ENCODE measurements around the gene FGF11.
"Not testable (repeated sequence)": the region's sequence is repeated elsewhere in the genome, so short reads cannot be mapped to it uniquely, and the experiment has no call there.

The FGF11 gene

DNA sequence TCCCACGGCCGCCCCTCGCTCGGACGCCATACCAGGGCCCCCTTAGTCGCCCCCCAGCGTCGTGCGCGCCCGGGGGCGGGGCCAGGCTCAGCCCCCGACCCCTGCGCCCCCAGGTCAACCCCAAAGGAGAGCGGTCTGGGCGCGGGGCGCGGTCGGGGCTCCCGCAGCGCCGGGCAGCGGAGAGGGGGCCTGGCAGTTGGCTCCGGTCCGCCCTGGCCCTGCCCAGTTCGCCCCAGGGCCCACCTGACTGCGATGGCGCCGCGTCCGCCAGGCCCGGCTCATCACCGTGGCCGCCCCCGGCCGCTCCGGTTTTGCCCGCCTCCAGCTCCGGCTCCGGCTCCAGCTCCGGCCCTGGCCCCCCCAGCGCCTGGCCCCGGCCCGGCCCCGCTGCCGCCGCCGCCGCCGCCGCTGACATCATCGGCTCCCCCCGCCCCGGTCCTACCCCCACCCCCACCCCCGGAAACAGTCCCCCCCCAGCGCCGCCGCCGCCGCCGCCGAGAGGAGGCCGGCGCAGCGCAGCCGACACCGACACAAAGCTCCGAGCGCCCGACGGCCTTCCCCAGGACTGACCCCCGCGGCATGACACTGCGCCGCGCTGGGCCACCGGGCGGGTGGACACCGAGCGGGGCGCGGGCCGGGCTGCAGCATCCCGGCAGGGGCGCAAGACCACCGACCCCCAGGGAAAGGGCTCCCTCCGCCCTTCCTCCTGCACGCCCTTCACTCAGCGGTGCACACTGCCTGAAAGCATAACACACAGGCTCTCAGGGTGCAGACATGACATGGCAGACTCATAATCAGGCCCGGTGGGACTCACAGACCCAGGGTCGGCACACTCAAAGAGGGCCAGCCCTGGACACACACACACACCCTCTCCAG lies 40.1 kb downstream of the FGF11 start, which contains the start of gene ZBTB4:
Gene ZBTB4, minus strand, starts transcription at position 419 of the 876 bp plus-strand sequence. CDS start 12,830 bp downstream, outside the sequence.
- peak; percentile 58 for DNase-seq (ENCODE audit: low read depth)

DNA sequence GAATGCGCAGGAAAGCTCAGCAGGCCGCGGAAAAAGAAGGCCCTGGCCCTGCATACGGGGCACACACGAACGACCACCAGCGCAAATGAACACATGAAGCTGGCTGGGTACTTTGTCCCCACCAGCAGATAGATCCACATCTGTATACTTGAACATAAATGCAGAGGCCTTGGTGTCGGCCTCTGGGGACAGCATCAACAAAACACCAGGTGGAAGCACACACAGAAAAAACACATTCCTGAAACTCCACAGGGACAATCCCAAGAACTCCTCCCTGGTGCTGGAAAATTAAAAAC lies 40.7 kb downstream of the FGF11 start:
- DNase-seq (ENCODE audit: low read depth): no peak

DNA sequence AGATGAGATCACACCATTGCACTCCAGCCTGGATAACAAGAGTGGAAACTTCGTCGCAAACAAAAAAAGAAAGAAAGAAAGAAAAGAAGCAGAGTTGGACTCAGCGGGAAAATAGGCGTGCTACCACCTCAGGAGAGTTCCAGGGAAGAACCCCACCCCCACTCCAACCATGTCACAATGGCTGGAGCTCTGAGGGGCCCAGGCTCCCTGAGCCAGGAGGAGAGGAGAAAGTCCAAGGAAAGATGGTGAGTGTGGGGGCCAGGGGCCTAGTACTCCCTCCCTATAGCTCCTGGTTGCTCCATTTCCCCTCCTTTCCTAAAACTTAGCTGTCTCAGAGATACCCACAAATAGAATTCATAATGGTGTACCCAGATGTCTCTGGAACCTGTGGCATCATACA lies 42.0 kb downstream of the FGF11 start, which contains the start of gene SLC35G6:
Gene SLC35G6, plus strand, starts transcription at position 172 of the 400 bp plus-strand sequence. Its CDS starts 71 bp downstream, at position 243.
- not testable (repeated sequence) for DNase-seq (ENCODE audit: low read depth)

DNA sequence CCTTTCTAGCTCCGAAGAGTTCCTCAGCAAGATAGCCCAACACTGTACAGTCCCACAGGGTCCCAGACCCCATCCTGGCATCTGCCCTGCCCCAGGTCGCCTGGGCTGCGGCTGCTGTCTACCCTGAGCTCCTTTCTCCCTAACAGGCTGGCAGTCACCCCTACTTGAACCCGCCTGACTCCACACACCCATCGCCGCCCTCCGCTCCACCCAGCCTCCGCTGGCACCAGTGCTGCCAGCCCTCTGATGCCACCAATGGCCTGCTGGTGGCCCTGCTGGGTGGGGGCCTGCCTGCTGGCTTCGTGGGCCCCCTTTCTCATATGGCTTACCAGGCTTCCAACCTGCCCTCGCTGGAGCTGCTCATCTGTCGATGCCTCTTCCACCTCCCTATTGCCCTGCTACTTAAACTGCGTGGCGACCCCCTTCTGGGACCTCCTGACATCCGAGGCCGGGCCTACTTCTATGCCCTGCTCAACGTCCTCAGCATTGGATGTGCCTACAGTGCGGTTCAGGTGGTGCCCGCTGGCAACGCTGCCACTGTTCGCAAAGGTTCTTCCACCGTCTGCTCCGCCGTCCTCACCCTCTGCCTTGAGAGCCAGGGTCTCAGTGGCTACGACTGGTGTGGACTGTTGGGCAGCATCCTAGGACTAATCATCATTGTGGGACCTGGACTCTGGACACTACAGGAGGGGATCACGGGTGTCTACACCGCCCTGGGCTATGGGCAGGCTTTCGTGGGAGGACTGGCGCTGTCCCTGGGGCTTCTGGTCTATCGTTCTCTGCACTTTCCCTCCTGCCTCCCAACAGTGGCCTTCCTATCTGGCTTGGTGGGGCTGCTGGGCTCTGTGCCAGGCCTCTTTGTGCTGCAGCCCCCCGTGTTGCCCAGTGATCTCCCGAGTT lies 42.8 kb downstream of the FGF11 start:
- not testable (repeated sequence) for DNase-seq (ENCODE audit: low read depth)

DNA sequence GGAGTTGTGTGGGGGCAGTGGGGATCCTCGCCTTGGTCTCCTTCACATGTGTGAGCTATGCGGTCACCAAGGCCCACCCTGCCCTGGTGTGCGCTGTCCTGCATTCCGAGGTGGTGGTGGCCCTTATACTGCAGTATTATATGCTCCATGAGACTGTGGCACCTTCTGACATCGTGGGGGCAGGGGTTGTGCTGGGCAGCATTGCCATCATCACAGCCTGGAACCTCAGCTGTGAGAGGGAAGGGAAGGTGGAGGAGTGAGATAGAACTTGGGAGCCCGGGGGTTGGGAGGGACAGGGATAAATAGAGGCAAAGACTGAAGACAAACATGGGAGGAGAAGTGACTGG lies 43.4 kb downstream of the FGF11 start:
- DNase-seq (ENCODE audit: low read depth): not testable (repeated sequence)

DNA sequence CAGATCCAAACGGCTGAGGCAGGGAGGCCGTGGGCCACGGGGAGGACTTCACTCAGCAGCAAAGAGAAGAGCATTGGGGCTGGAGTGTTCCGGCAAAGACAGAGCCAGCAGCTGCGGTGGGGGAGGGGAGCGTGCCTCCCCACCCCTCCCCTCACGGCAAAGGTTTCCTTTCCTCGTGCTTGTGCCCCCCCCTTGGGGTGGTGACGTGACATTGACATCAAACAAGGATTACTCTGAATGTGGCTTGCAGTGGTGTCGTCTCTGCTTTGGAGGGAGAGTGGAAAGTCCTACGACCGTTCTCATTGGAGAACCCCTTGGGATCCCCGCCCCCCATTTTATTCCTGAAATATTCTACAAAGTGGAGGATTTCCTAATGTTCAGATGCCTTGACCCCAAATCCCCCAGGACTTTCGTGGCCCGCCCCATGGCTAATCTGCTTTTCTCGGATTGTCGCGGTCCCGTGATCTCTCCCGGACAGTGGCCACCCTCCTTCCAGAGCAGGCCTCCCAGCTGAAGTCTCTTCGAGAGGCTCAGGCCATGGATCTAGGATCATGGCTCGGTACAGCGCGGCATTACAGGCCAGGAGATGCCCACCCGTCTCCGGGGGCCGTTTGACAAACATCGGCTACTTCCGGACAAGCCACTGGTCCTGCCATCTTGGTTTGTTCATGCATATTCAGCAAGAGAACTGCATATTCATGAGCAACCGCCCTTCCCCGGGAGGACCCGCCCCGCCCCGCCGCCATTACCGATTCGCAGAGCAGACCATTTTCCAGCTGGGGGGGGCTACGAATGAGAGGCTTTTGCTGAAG lies 44.1 kb downstream of the FGF11 start:
- peak; percentile 82 for DNase-seq (ENCODE audit: low read depth)

DNA sequence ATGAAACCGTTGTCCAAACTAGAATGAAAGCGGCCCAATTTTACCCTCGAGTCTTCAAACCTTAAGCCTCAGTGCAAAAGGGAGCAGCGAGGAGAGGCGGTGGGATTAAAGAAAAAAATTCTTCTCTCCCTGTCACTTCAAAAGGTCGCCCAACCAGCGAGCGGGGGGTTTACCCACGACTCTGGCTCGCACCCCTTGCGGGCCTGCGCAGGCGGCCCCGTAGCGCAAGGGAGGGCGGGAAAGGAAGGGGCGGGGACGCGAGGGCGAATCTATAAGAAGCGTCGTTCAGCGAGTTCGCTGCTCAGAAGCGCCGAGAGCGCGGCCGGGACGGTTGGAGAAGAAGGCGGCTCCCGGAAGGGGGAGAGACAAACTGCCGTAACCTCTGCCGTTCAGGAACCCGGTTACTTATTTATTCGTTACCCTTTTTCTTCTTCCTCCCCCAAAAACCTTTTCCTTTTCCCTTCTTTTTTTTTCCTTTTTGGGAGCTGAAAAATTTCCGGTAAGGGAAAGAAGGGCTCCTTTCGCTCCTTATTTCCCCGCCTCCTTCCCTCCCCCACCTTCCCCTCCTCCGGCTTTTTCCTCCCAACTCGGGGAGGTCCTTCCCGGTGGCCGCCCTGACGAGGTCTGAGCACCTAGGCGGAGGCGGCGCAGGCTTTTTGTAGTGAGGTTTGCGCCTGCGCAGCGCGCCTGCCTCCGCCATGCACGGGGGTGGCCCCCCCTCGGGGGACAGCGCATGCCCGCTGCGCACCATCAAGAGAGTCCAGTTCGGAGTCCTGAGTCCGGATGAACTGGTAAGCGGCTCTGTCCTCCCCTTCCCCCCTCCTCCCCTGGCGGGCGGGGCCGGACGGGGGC lies 45.0 kb downstream of the FGF11 start, which contains the start of gene POLR2A:
Gene POLR2A, plus strand, starts transcription at position 300 of the 852 bp plus-strand sequence.
- peak; percentile 96 for DNase-seq (ENCODE audit: low read depth)

DNA sequence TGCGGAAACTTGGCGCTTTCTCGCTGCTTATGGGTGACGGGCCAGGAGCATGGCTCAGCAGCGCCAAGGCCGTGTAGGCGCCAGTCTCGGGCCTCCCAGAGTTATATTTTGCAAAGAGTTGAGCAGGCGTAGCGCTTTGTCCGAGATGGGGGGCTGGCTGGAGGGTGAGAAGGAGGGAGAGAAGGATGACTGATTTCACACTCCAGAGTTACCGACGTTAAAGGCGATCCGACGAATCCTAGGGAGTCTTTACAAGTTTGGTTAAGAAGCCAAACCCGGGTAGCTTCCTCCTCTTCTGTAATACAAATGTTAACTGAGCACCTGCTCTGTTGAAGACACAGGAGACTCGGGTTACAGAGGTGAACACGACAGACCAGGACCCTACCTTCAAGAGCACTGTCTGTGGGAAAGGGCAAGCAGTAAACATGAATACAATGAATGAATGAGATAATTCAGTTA lies 45.6 kb downstream of the FGF11 start:
- no peak for DNase-seq (ENCODE audit: low read depth)

DNA sequence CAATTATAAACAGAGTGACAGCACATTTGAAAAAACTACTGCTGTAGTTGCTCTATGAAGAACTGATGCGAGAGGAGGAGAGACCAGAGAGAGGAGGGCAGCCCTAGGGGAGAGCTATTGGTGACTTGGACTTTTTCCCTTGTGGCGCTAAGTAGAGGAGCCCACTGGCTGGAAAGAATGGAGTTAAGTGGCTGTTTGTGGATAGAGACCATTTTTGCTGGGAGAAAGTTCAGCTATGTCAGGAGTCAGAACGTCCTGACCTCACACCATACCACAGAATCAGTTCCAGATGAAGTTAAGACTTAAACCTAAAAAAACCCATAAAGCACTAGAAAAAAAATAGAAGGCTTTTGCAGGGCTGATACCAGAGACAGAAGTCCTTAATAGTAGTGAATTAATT lies 46.9 kb downstream of the FGF11 start:
- no peak for DNase-seq (ENCODE audit: low read depth)

DNA sequence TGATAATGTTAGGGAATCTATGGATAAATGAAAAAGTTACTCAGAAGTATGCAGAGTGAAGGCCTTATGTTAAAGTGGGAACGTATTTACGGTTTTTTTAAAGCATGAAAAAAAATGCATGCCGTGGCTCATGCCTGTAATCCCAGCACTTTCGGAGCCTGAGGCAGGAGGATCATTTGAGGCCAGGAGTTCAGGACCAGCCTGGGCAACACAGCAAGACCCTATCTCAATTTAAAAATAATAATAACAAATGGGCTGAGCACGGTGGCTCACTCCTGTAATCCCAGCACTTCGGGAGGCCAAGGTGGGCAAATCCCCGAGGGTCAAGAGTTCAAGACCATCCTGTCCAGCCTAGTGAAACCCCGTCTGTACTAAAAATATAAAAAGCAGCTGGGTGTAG lies 50.8 kb downstream of the FGF11 start:
- DNase-seq (ENCODE audit: low read depth): no peak

DNA sequence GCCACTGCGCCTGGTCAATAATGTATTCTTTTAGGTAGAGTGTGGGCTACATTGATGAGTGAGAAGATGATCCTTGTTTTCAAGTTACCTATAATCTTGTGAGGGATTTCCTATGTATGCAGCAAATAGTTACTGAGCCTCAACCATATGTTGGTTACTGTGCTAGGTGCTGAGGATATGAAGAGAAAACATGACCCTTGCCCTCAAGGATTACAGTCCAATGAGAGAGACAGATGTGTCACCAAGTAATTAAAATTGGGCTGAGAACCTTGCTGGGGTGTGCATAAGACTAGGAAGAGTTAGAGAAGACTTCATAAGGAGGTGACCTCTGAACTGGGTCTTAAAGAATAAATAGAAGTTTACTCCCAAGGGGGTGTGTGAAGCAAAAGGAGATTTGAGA lies 52.3 kb downstream of the FGF11 start:
- DNase-seq (ENCODE audit: low read depth): no peak

DNA sequence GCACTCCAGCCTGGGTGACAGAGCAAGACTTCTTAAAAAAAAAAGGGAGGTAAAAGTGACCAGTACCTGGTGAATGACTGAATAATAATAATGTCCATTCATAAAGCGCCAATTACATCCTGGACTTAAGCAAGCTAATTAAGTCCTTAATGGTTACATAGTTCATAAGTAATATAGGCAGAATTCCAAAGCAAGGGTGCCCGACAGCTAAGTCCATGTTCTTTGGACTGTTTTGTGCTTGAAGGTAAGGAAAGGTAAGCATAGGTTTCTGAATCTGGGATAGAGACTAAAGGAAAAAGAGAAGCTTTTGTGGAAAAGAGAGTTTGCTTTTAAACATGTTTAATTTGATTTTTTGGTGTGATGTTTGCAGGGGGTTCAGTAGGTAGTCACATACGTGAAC lies 54.6 kb downstream of the FGF11 start:
- DNase-seq (ENCODE audit: low read depth): no peak
